Tibial nerve (tissue), 4 donors: ENCODE results near the gene ARMC9.

ENCODE experiments used
- CTCF ChIP-seq, 5 experiments: fragments of 200-600 bp in 3 of 5; fragments of 450-650 bp in 2 of 5; sonication (generic) in 3 of 5; IDR thresholded peaks; one replicate each; pipeline ENCODE4 v1.5.1; 2016 to 2019; ENCODE audit warnings: antibody characterized with exemption in 5 of 5, mild to moderate bottlenecking in 3 of 5, moderate library complexity in 2 of 5
- EP300 ChIP-seq, 2 donors: sonication (generic); formaldehyde crosslinking; IDR thresholded peaks; one replicate each; pipeline ENCODE4 v1.6.1; 2017; ENCODE audit warnings: antibody characterized with exemption in 2 of 2, mild to moderate bottlenecking in 1 of 2
- POLR2A ChIP-seq, 2 donors: fragments of 450-650 bp; IDR thresholded peaks; one replicate each; pipeline ENCODE4 v1.6.1; 2017; ENCODE audit warnings: antibody characterized with exemption in 2 of 2, mild to moderate bottlenecking in 2 of 2, moderate library complexity in 2 of 2

- no peak for TF ChIP-seq POLR2A (IDR thresholded peaks at IDR 0.05)
- TF ChIP-seq CTCF (IDR thresholded peaks at IDR 0.05): no peak
- no peak for TF ChIP-seq EP300 (IDR thresholded peaks at IDR 0.05)
Measured at GRCh38 chr2:231373184-231373583, 174.8 kb downstream of the ARMC9 start.
